Right ventricle myocardium superior (tissue), 1 donor: ENCODE data around the gene TMEM51. TPM values are rescaled to one million over a fixed set of nuclear protein-coding genes. Genes with fewer than 3 reads are reported as not detected.
A peak's percentile ranks its signal among the peaks of the same experiment; 100 is the strongest.

Source experiments
- ATAC-seq: fragments of 200-7000 bp; cut with Tn5 transposase; one replicate; pipeline ENCODE4 v1.9.1; 2020; ENCODE audit warnings: mild to moderate bottlenecking; ENCODE audit not compliant: poor library complexity
- DNase-seq: peaks from one replicate; pipeline ENCODE4 v3.0.0-alpha.2; 2020
- intact Hi-C: fragments of 100-400 bp; cut with DNase I; formaldehyde crosslinking; loops from one replicate; pipeline ENCODE4 v1.11.2; 2022
- long read RNA-seq: library from polyadenylated mRNA; unstranded; transcript quantifications from one replicate; pipeline ENCODE4 v2.0.0, GENCODE V29; 2021
- total RNA-seq: library from RNA; stranded (reverse); fragmentation: NEBNext Ultra II Directional; extraction: Animal tissue kit (Norgen Biotek cat#: 25700); gene quantifications from one replicate; pipeline ENCODE4 v1.2.1, GENCODE V29; 2021
- donor health status: DM: no; HTN: yes; CAD: no; lungs with severe emphysema.

The TMEM51 gene, protein sequence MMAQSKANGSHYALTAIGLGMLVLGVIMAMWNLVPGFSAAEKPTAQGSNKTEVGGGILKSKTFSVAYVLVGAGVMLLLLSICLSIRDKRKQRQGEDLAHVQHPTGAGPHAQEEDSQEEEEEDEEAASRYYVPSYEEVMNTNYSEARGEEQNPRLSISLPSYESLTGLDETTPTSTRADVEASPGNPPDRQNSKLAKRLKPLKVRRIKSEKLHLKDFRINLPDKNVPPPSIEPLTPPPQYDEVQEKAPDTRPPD
- total RNA-seq, result 3.4 TPM
- long read RNA-seq, transcript TMEM51-201 (4 exons, 1,931 nt), result major isoform, 9 of 15 reads
- long read RNA-seq, partial matches to known transcripts, result 1 of 15 reads
- long read RNA-seq, other reads (novel, unspliced or antisense), result 2 of 15 reads

DNA sequence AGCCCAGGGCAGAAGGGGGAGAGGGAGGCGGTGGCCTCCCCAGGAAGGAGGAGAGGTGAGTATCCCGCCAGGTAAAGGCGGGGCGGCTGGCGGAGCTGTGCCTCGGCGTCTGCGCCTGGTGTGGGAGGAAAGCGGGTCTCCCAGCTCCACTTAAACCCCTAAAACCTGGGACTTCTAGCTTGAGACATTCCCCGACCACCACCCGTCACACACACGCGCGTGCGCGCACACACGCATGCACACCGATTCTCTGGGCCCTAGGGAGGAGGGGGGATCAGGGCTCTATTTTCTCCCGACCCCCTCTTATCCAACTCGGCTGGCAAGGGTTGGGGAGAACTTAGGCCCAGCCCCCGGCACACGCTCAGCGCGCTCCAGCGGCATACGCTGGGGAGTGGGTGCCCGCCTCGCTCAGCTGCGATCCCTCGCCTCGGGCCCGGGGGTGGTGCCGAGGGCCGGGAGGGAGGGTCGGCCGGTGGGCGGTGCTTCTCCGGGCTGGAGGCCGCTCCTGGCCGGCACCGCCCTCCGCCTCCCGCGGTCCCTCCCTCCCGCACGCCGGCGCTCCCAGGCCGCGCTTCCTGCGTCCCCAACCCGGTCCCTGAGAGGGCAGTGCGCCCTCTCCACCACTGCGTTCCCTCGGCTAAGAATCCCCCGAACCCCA lies at the start of gene TMEM51:
TSS of gene TMEM51 (plus strand) at position 564 of the 658 bp plus-strand sequence. CDS start 61,341 bp downstream, outside the sequence.
- intact Hi-C loops, result loop anchor here (2.0 to 10.0 kb wide), 2 partner anchors 121 to 151 kb away; no protein-coding TSS in a partner anchor
- ATAC-seq, result peak; percentile 87
- peak; percentile 83 for DNase-seq

DNA sequence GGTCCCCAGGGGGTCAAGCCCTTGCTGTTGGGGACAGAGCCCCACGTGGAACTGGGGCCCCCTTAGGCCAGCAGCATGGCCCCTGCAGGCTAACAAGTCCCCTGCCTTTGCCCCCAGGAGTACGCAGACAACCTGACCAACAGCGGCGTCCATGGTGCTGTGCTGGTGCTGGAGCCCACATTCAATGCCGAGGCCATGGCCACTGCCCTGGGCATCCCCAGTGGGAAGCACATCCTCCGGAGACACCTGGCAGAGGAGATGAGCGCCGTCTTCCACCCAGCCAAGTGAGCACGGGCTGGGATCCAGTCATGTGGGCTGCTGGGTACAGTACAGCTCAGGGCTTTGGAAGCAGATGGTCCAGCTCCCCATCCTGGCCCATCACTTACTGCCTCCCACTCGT lies 49.6 kb upstream of the TMEM51 start:
- intact Hi-C loops, result no loop called here
- DNase-seq, result no peak
- ATAC-seq, result no peak

DNA sequence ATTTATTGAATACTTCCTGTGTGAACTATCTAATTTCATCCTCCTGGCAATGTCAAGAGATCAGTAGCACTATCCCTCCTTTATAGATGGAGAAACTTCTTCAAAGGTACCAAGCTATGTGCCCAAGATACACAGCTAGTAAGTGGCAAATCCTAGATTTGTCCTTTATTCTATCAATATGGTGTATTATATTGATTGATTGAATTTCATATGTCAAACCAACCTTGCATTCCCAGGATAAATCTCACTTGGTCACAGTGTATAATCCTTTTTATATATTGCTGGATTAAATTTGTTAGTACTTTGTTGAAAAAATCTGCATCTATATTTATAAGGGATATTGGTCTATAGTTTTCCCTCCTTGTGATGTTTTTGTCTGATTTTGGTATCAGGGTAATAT lies 48.8 kb upstream of the TMEM51 start:
- DNase-seq (no peak), ATAC-seq (no peak)
- intact Hi-C loops, result no loop called here

GRCh38 chr1:15106608-15107007 lies 46.9 kb upstream of the TMEM51 start:
- DNase-seq (no peak), ATAC-seq (no peak)
- intact Hi-C loops, result no loop called here

DNA sequence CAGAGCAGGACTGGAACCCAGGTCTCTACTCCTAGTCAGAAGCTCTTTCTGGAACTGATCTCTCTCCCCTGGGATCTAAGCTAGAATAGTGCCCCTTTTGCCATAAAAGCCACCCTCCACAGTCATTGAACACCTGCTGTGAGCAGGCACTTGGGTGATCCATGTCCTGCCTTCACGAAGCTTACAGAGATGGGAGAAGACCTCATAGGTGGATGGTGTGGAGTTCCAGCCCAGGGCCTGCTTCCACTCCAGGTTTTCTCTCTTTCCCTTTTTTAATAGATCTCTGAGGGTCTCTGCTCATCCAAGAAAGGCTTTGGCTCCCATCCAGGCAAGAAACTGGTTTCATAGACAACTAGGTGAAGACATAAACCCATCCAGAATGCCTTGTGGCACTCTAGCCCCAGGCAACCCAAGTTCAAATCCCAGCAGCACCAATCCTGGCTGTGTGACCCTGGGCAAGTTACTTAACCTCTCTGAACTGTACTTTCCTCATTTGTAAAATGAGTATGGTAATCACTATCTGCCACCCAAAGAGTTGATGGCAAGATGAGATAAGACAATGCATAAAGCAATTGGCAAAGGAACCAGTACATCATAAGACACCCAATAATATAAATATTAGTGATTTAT lies 46.4 kb upstream of the TMEM51 start:
- no peak for DNase-seq
- intact Hi-C loops, result no loop called here

DNA sequence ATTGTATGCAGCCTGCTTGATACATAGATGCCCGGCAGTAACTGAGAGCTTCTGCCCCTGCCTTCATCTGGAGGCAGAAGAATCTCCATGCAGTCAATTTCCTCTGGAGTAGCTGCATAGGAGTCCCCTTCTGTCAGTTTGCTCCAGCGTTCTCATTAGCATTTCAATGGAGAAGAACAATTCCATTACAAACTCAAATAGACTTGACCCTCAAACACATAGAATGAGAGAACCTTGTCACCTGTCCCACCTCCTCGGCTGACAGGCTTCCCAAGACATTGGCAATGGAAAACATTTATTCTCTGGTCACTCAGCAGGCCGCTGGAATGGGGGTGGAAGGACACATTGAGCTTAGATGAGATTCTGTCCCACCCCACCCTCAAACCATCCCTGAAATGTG lies 45.6 kb upstream of the TMEM51 start:
- ATAC-seq (no peak), DNase-seq (no peak)
- intact Hi-C loops, result no loop called here

More for the DNA sequence above, 46.4 kb upstream of the TMEM51 start:
- ATAC-seq, result no peak

DNA sequence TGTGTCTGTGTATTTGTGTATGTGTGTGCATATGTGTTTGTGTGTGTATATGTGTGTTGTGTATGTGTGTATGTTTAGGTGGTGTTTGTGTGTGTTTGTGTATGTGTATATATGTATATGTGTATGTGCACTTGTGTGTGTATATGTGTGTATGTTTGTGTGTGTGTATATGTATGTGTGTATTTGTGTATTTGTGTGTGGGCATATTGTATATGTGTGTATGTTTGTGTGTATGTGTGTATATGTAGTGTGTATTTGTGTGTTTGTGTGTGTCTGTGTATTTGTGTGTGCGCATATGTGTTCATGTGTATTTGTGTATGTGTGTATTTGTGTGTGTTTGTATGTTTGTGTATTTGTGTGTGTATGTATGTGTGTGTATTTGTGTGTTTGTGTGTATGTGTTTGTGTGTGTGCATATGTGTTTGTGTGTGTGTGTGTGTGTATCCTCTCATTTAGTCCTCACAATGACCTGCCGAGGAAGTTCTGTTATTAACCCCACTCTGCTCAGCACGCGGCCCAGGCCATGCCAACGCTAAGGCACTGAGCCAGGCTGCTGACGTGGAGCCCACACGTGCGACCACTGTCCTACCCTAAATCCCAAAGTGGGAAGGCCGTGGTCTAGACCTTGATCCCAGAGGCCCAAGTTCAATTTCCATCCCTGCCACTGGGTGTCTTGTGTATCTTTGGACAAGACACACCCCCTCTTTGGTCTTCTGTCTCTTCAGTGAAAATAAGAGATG lies 43.2 kb upstream of the TMEM51 start:
- ATAC-seq (no peak), DNase-seq (no peak)
- intact Hi-C loops, result no loop called here

DNA sequence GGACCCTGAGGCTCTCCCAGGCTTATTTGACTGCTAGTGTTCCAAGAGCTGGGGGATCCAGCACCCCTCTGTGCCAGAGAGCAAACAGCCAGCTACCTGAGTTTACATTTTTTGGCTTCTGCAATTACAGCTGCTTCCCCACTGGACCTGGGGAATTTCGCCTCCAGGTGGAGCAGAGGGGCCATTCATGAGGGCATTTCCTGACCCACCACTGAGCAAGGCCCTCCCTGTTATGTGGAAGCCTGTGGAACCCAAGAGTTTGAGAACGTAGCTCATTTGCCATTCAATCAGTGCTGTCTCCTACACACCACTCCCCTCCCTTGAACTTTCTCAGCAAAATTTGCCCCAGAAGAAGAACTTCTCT lies 42.7 kb upstream of the TMEM51 start:
- no peak for DNase-seq
- no peak for ATAC-seq
- intact Hi-C loops, result no loop called here

DNA sequence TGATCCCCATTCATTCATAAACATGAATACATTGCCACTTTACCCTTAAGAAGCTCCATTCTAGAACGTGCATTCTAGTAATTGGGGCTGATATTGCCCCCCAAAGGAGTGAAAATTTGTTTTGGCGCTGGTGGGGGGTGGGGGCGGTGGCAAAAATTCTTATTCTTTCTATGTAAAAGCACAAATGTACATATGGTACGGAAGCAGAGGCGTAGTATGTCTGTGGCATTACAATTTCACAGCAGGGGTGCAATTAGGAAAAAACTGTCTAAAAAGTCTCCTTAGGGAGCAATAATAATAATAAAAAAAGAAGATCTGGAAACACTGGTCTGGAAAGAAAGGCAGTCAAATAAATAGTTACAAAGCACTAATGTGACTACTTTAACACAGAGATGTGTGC lies 40.4 kb upstream of the TMEM51 start:
- intact Hi-C loops, result no loop called here
- DNase-seq (no peak), ATAC-seq (no peak)

DNA sequence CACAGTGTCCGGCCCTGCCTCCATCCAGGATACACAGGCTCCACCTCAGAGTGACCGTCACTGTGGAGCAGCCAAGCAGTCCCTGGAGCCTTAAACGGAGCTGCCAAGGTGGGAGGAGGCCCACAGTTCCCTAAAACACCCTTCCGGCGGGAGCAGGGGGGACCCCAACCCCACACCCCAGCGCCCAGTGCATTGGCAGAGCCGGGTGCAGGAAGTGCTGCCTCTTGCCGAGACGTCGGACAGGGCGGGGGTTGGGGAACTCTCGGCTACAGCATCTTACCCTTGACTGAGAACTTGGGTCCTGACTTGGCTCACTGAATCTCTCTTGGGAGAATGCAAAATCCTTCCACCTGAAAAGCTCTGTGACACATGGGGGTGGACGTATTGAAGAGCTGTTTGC lies 38.7 kb upstream of the TMEM51 start:
- intact Hi-C loops, result no loop called here
- DNase-seq, result no peak
- no peak for ATAC-seq

GRCh38 chr1:15115542-15116330 lies 37.8 kb upstream of the TMEM51 start:
- no peak for DNase-seq

GRCh38 chr1:15116966-15117365 lies 36.6 kb upstream of the TMEM51 start:
- no peak for ATAC-seq
- intact Hi-C loops, result no loop called here
- DNase-seq, result no peak

More at GRCh38 chr1:15115542-15116330, 37.8 kb upstream of the TMEM51 start:
- intact Hi-C loops, result no loop called here
- no peak for ATAC-seq

DNA sequence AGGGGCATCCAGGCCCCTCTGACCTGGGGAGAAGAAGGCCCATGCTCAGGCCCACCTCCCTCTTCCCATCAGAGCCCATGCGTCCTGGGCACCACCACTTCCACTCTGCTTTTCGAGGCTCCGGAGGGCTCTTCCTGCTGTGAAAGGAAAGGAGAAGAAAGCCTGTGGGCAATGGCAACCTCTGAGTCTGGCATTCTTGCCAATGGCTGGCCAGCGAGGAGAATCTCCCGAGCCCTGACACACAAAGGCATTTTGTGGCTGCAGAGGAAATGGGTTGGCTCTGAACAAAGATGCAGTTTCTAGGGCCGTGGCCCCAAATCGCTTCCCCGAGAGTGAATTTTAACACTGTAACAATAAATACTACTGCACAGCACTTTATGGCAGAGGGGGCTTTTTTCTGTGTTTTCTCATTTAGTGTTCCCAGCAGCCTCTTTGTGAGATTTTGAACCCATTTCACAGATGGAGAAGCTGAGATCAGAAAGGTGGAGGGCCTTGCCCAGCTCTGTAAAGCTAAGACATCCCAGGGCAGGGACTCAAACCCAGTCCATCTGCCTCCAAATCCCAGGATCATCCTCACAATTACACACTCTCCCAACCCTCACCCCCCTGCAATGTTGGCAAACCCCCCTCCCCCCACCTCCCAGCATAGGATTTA lies 35.7 kb upstream of the TMEM51 start:
- intact Hi-C loops, result no loop called here
- no peak for DNase-seq
- ATAC-seq, result no peak

DNA sequence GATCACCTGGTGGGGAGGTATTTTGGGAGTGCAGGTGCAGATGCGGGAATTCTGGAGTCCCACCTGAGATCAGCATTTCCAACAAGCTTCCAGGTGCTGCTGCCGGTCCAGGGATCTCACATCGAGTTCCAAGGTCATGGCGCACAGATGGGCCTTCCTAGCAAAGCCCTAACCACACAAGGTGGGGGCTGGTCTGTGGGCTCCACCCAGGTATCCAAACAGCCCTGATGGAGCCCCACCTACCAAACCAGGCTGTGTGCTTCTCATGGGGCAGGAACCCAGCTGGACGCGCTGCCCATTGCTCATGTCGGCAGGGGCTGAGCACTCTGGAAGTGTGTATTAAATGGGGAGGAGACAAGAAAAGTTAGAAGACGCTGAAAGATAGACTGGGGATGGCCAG lies 35.0 kb upstream of the TMEM51 start:
- ATAC-seq (no peak), DNase-seq (no peak)
- intact Hi-C loops, result no loop called here

DNA sequence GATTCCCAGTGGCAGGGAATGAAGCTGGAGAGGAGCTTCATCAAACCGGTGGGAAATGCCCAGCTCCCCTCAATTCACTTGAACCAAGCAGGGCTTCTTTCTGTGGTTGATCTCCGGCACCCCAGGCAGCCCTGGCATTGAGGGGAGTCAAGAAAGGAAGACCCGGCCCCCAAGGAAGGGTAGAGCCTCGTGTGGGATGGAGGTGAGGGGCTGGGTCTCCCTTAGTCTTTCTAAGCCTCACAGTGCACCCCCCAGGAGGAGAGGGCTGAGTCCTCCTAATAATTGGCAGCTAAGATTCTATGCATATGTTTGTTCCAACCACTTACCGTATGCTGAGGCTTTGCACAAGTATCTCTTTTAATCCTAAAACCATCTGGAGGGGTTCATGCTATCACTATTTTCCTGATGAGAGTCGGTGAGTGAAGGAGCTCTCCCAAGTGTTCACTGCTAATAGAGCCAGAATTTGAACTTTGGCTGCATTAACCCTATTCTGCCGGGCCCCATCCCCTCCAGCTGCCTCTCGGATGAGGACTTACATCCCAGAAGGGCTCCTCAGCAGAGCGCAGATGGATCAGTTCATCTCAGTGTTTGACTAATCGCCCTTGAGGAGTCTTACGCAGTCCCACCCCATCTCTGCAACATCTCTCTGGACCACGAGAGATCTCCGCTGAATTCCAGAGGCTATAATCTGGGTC lies 33.1 kb upstream of the TMEM51 start:
- intact Hi-C loops, result no loop called here
- DNase-seq (no peak), ATAC-seq (no peak)

GRCh38 chr1:15122331-15122730 lies 31.2 kb upstream of the TMEM51 start:
- ATAC-seq (no peak), DNase-seq (no peak)
- intact Hi-C loops, result no loop called here

GRCh38 chr1:15123270-15123669 lies 30.3 kb upstream of the TMEM51 start:
- no peak for DNase-seq
- intact Hi-C loops, result no loop called here
- no peak for ATAC-seq
